Karpas-422 (cell line): Measurements from ENCODE around the gene SPTBN5. TPM values are rescaled to one million over a fixed set of nuclear protein-coding genes. Genes with fewer than 3 reads are reported as not detected.

Source experiments
- DNase-seq: peaks from one replicate; pipeline ENCODE4 v3.0.0-alpha.2; 2015
- H2AFZ ChIP-seq: fragments of 200-600 bp; sonication (generic); 2 replicates; pipeline ENCODE4 v1.6.1; 2014; ENCODE audit warnings: antibody characterized with exemption, low read length, mixed read lengths
- H3K27ac ChIP-seq: fragments of 200-600 bp; sonication (generic); 2 replicates; pipeline ENCODE4 v1.5.1; 2014; ENCODE audit warnings: mild to moderate bottlenecking, low read length, moderate library complexity
- H3K27me3 ChIP-seq: fragments of 200-600 bp; sonication (generic); 2 replicates; pipeline ENCODE4 v1.6.1; 2014; ENCODE audit warnings: low read length, mixed read lengths
- H3K36me3 ChIP-seq: fragments of 200-600 bp; sonication (generic); 2 replicates; pipeline ENCODE4 v1.6.1; 2014; ENCODE audit warnings: low read length, mixed read lengths; ENCODE audit not compliant: insufficient read depth
- H3K4me1 ChIP-seq: fragments of 200-600 bp; sonication (generic); 2 replicates; pipeline ENCODE4 v1.6.1; 2014; ENCODE audit warnings: mild to moderate bottlenecking, low read length, mixed read lengths
- H3K4me2 ChIP-seq: fragments of 200-600 bp; sonication (generic); 2 replicates; pipeline ENCODE4 v1.6.1; 2014; ENCODE audit warnings: low read length, low read depth, mild to moderate bottlenecking; ENCODE audit not compliant: poor library complexity, severe bottlenecking
- H3K4me3 ChIP-seq: fragments of 200-600 bp; sonication (generic); 2 replicates; pipeline ENCODE4 v1.5.1; 2014; ENCODE audit warnings: mild to moderate bottlenecking, antibody characterized with exemption, low read length, mixed read lengths
- H3K79me2 ChIP-seq: fragments of 200-600 bp; sonication (generic); 2 replicates; pipeline ENCODE4 v1.6.1; 2014; ENCODE audit warnings: mild to moderate bottlenecking, low read length, mixed read lengths
- H3K9ac ChIP-seq: fragments of 200-600 bp; sonication (generic); 2 replicates; pipeline ENCODE4 v1.6.0; 2014; ENCODE audit warnings: low read length
- H3K9me2 ChIP-seq: fragments of 200-600 bp; sonication (generic), shearing (Covaris generic); replicated peaks from 2 replicates; pipeline ENCODE4 v1.6.0; 2014; ENCODE audit warnings: mild to moderate bottlenecking, low read length, moderate library complexity; ENCODE audit not compliant: insufficient read depth
- H3K9me3 ChIP-seq: fragments of 300-700, 200-600 bp; sonication (generic); 2 replicates; pipeline ENCODE4 v1.6.1; 2014; ENCODE audit warnings: low read length, mixed read lengths
- H4K20me1 ChIP-seq: fragments of 200-600 bp; sonication (generic); 2 replicates; pipeline ENCODE4 v1.6.1; 2014; ENCODE audit warnings: mild to moderate bottlenecking, antibody characterized with exemption, low read length, low read depth; ENCODE audit not compliant: insufficient read depth
- total RNA-seq: library from RNA; depleted of rRNA; stranded (reverse); fragments of >200 nt; shearing (Covaris generic); gene quantifications from 2 replicates; pipeline ENCODE4 v1.2.3, GENCODE V29; 2014; ENCODE audit warnings: low replicate concordance

The SPTBN5 gene
- total RNA-seq, 1 experiment from 2014 or later: 0.11 TPM

DNA sequence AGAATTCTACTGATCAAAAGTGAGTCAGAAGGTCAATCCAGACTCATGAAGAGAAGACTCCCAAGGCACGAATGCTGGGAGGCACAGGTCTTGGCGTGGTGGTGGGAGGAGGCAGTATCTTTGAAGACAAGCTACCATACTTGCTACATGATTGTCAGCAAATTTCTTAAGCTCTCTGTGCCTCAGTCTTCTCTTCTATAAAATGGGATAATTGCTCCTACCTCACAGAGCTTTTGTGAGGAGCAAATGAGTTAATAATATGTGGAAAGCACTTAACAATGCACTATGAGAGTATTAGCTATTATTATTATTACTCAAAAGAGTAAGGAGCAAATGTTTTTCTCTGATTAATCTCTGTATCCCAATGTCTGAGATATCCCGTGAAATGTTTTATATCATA lies 42.3 kb upstream of the SPTBN5 start:
- Histone ChIP-seq H3K9ac (peak overlapping the region; percentile 8; the same call in 1 of the 2 replicates), H3K27ac (peak overlapping the region; percentile 82), H3K9me3 (no peaks in the 10 kb centered on the region), H3K27me3 (no peaks in the 10 kb centered on the region), H2AFZ (no peak overlapping the region), H3K79me2 (peaks cover 37% of the 10 kb centered on the region), H3K4me3 (no peak overlapping the region), H3K4me2 (peak overlapping the region; percentile 57), H3K36me3 (peaks cover 3% of the 10 kb centered on the region; the same call in 1 of the 2 replicates), H3K4me1 (peaks cover 21% of the 10 kb centered on the region), H3K9me2 (no peaks in the 10 kb centered on the region), H4K20me1 (no peaks in the 10 kb centered on the region)
- no peak for DNase-seq

GRCh38 chr15:41935566-41936020 lies 41.7 kb upstream of the SPTBN5 start:
- Histone ChIP-seq H4K20me1 (no peaks in the 10 kb centered on the region), H3K36me3 (peaks cover 3% of the 10 kb centered on the region; the same call in 1 of the 2 replicates), H3K4me2 (peak overlapping the region; percentile 57), H2AFZ (no peak overlapping the region), H3K27ac (peak overlapping the region; percentile 82), H3K4me3 (peak overlapping the region; percentile 31; the same call in 1 of the 2 replicates), H3K9ac (peak overlapping the region; percentile 8; the same call in 1 of the 2 replicates), H3K79me2 (peaks cover 39% of the 10 kb centered on the region), H3K27me3 (no peaks in the 10 kb centered on the region), H3K9me2 (no peaks in the 10 kb centered on the region), H3K4me1 (peaks cover 26% of the 10 kb centered on the region), H3K9me3 (no peaks in the 10 kb centered on the region)
- DNase-seq: peak; percentile 67

GRCh38 chr15:41934843-41935242 lies 41.0 kb upstream of the SPTBN5 start:
- Histone ChIP-seq H3K9me2 (no peaks in the 10 kb centered on the region), H3K79me2 (peaks cover 41% of the 10 kb centered on the region), H3K9ac (peak overlapping the region; percentile 50), H3K4me2 (peak overlapping the region; percentile 57), H3K27ac (peak overlapping the region; percentile 82), H2AFZ (no peak overlapping the region), H3K36me3 (no peaks in the 10 kb centered on the region), H3K4me3 (peak overlapping the region; percentile 31; the same call in 1 of the 2 replicates), H3K4me1 (peaks cover 28% of the 10 kb centered on the region), H3K27me3 (no peaks in the 10 kb centered on the region), H3K9me3 (no peaks in the 10 kb centered on the region), H4K20me1 (no peaks in the 10 kb centered on the region)
- peak; percentile 69 for DNase-seq

DNA sequence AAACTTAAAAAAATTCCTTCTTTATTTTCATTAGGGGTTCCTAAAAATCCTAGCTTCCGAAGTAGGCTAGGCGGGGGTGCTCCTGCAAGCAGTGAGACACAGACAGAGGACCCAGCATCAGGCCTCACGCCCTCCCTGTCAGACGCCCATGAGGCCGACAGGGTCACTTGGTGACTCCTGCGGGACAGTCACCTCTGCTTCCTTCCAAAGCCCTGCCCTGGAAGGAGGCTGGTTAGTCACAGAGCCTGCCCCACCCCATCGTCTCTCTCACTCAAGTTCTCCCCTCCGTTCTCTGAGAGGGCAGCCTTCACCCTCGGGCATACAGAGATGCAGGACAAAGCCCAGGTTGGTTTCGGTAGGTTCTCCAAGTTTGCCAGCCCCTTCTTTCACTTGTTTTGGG lies 39.9 kb upstream of the SPTBN5 start:
- Histone ChIP-seq H3K9me2 (no peaks in the 10 kb centered on the region), H4K20me1 (no peaks in the 10 kb centered on the region), H3K27me3 (no peaks in the 10 kb centered on the region), H2AFZ (no peak overlapping the region), H3K9ac (no peak overlapping the region), H3K4me3 (no peak overlapping the region), H3K36me3 (no peaks in the 10 kb centered on the region), H3K4me1 (peaks cover 38% of the 10 kb centered on the region), H3K79me2 (peaks cover 49% of the 10 kb centered on the region), H3K9me3 (no peaks in the 10 kb centered on the region), H3K27ac (peak overlapping the region; percentile 82; the same call in 1 of the 2 replicates), H3K4me2 (no peak overlapping the region)
- no peak for DNase-seq

GRCh38 chr15:41933326-41933725 lies 39.5 kb upstream of the SPTBN5 start:
- H3K4me2 ChIP-seq: no peak overlapping the region

DNA sequence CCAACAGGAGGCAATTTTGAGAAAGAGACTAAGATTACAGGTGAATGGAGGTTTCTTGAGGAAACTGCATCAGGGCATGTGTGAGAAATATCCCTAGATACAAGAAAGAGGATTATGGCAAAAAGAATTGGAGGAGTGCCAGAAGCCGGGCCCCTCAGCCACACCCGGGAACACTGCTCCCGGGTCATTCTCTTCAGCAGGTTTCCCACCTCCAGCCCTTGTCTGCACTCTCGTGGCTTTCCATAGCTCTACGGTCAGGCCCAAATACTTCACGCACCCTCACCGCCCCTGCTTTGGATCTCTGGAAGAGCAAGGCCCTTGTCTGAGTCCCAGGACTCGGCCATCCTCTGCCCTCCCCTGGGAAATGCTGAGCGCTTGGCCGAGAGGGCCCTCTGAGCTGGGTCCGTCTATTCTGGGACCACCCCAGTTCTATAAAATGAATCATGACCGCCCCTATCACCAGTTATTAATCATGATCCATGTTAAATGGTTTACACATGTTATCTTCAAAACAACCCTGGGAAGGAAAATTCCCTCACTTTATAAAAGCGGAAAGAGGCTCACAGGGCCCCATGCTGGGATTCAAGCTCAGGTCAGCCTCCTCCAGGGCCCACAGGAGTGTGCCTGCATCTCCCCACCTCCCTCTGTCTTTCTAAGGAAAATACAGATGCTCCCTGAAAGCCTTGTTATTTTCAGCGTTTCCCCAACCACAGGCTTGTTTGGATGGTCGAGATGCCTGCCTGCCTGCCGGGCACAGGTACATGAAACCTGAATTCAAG lies 38.8 kb upstream of the SPTBN5 start:
- H3K9me2 ChIP-seq: no peaks in the 10 kb centered on the region

More at GRCh38 chr15:41933326-41933725, 39.5 kb upstream of the SPTBN5 start:
- Histone ChIP-seq H2AFZ (no peak overlapping the region), H4K20me1 (no peaks in the 10 kb centered on the region), H3K36me3 (no peaks in the 10 kb centered on the region), H3K79me2 (peaks cover 52% of the 10 kb centered on the region), H3K4me3 (no peak overlapping the region), H3K9me2 (no peaks in the 10 kb centered on the region), H3K4me1 (peaks cover 42% of the 10 kb centered on the region), H3K9ac (no peak overlapping the region), H3K9me3 (no peaks in the 10 kb centered on the region), H3K27ac (no peak overlapping the region), H3K27me3 (no peaks in the 10 kb centered on the region)
- DNase-seq: no peak

GRCh38 chr15:41932101-41932500 lies 38.2 kb upstream of the SPTBN5 start:
- Histone ChIP-seq H3K9me3 (no peaks in the 10 kb centered on the region), H3K27ac (no peak overlapping the region), H3K9ac (no peak overlapping the region), H2AFZ (no peak overlapping the region), H4K20me1 (no peaks in the 10 kb centered on the region), H3K9me2 (no peaks in the 10 kb centered on the region), H3K79me2 (peaks cover 58% of the 10 kb centered on the region), H3K4me1 (peaks cover 54% of the 10 kb centered on the region), H3K4me3 (no peak overlapping the region), H3K27me3 (no peaks in the 10 kb centered on the region), H3K4me2 (no peak overlapping the region), H3K36me3 (no peaks in the 10 kb centered on the region)
- DNase-seq: no peak

More for the DNA sequence above, 38.8 kb upstream of the SPTBN5 start:
- no peaks in the 10 kb centered on the region for H3K36me3 ChIP-seq
- H3K27me3 ChIP-seq: no peaks in the 10 kb centered on the region
- H3K4me2 ChIP-seq: no peak overlapping the region
- H2AFZ ChIP-seq: no peak overlapping the region
- H3K27ac ChIP-seq: no peak overlapping the region
- H3K4me1 ChIP-seq: peaks cover 48% of the 10 kb centered on the region
- no peaks in the 10 kb centered on the region for H3K9me3 ChIP-seq
- H3K9ac ChIP-seq: no peak overlapping the region
- no peak for DNase-seq
- no peaks in the 10 kb centered on the region for H4K20me1 ChIP-seq
- H3K4me3 ChIP-seq: no peak overlapping the region
- peaks cover 58% of the 10 kb centered on the region for H3K79me2 ChIP-seq

DNA sequence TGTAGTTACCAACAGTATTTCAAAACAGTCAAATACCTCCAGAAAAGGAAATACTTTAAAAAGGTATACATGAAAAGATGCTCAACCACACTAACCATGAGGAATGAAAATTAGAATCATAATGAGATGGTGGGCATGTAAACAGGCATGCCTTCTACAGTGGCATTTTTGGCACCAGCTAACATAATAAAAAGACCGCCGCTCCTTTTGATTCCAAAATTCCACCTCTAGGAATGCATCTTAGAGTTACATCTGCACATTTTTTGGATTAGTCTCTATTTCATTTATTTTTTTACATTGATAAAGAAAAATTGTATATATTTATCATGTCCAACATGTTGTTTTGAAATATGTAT lies 37.0 kb upstream of the SPTBN5 start:
- Histone ChIP-seq H4K20me1 (no peaks in the 10 kb centered on the region), H3K36me3 (no peaks in the 10 kb centered on the region), H3K79me2 (peaks cover 59% of the 10 kb centered on the region), H3K4me2 (no peak overlapping the region), H2AFZ (no peak overlapping the region), H3K27ac (no peak overlapping the region), H3K27me3 (no peaks in the 10 kb centered on the region), H3K4me3 (no peak overlapping the region), H3K9me3 (no peaks in the 10 kb centered on the region), H3K9ac (no peak overlapping the region), H3K4me1 (peaks cover 54% of the 10 kb centered on the region), H3K9me2 (no peaks in the 10 kb centered on the region)
- DNase-seq: no peak
